ENCODE measurements around the gene STRIP2. TPM values are rescaled to one million over a fixed set of nuclear protein-coding genes. Genes with fewer than 3 reads are reported as not detected.

Gene STRIP2
- total and polyA plus RNA-seq, 9 of the 15 experiments (the other 6 are each of a cell fraction or from before 2014, with no cell fraction given) = 10.1 to 81.8 (median 42.3) TPM

GRCh38 chr7:129393255-129393654, 41.0 kb upstream of the STRIP2 start (continued):
- TF ChIP-seq, protein P1, sequence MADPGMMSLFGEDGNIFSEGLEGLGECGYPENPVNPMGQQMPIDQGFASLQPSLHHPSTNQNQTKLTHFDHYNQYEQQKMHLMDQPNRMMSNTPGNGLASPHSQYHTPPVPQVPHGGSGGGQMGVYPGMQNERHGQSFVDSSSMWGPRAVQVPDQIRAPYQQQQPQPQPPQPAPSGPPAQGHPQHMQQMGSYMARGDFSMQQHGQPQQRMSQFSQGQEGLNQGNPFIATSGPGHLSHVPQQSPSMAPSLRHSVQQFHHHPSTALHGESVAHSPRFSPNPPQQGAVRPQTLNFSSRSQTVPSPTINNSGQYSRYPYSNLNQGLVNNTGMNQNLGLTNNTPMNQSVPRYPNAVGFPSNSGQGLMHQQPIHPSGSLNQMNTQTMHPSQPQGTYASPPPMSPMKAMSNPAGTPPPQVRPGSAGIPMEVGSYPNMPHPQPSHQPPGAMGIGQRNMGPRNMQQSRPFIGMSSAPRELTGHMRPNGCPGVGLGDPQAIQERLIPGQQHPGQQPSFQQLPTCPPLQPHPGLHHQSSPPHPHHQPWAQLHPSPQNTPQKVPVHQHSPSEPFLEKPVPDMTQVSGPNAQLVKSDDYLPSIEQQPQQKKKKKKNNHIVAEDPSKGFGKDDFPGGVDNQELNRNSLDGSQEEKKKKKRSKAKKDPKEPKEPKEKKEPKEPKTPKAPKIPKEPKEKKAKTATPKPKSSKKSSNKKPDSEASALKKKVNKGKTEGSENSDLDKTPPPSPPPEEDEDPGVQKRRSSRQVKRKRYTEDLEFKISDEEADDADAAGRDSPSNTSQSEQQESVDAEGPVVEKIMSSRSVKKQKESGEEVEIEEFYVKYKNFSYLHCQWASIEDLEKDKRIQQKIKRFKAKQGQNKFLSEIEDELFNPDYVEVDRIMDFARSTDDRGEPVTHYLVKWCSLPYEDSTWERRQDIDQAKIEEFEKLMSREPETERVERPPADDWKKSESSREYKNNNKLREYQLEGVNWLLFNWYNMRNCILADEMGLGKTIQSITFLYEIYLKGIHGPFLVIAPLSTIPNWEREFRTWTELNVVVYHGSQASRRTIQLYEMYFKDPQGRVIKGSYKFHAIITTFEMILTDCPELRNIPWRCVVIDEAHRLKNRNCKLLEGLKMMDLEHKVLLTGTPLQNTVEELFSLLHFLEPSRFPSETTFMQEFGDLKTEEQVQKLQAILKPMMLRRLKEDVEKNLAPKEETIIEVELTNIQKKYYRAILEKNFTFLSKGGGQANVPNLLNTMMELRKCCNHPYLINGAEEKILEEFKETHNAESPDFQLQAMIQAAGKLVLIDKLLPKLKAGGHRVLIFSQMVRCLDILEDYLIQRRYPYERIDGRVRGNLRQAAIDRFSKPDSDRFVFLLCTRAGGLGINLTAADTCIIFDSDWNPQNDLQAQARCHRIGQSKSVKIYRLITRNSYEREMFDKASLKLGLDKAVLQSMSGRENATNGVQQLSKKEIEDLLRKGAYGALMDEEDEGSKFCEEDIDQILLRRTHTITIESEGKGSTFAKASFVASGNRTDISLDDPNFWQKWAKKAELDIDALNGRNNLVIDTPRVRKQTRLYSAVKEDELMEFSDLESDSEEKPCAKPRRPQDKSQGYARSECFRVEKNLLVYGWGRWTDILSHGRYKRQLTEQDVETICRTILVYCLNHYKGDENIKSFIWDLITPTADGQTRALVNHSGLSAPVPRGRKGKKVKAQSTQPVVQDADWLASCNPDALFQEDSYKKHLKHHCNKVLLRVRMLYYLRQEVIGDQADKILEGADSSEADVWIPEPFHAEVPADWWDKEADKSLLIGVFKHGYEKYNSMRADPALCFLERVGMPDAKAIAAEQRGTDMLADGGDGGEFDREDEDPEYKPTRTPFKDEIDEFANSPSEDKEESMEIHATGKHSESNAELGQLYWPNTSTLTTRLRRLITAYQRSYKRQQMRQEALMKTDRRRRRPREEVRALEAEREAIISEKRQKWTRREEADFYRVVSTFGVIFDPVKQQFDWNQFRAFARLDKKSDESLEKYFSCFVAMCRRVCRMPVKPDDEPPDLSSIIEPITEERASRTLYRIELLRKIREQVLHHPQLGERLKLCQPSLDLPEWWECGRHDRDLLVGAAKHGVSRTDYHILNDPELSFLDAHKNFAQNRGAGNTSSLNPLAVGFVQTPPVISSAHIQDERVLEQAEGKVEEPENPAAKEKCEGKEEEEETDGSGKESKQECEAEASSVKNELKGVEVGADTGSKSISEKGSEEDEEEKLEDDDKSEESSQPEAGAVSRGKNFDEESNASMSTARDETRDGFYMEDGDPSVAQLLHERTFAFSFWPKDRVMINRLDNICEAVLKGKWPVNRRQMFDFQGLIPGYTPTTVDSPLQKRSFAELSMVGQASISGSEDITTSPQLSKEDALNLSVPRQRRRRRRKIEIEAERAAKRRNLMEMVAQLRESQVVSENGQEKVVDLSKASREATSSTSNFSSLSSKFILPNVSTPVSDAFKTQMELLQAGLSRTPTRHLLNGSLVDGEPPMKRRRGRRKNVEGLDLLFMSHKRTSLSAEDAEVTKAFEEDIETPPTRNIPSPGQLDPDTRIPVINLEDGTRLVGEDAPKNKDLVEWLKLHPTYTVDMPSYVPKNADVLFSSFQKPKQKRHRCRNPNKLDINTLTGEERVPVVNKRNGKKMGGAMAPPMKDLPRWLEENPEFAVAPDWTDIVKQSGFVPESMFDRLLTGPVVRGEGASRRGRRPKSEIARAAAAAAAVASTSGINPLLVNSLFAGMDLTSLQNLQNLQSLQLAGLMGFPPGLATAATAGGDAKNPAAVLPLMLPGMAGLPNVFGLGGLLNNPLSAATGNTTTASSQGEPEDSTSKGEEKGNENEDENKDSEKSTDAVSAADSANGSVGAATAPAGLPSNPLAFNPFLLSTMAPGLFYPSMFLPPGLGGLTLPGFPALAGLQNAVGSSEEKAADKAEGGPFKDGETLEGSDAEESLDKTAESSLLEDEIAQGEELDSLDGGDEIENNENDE (IDR thresholded peaks at IDR 0.05; ENCODE audit: low read depth, low read length) = no peak
- TF ChIP-seq RFX5 (IDR thresholded peaks at IDR 0.05; ENCODE audit: low read depth, low read length) = no peak

All from K562 (cell line).